Stimulated activated CD8-positive, alpha-beta memory T cell treated with anti-CD3 and anti-CD28 coated beads, Interleukin-12 subunit alpha, Interleukin-12 subunit beta, amount 100 ng/mL, for 24 hours (primary cell): ENCODE results near the gene HYLS1.
"Not testable (repeated sequence)": the region's sequence is repeated elsewhere in the genome, so short reads cannot be mapped to it uniquely, and the experiment has no call there.

Source experiments
- DNase-seq: peaks from one replicate; pipeline ENCODE4 v3.0.0-alpha.2; 2020; ENCODE audit errors: extremely low read depth

HYLS1 gene, protein sequence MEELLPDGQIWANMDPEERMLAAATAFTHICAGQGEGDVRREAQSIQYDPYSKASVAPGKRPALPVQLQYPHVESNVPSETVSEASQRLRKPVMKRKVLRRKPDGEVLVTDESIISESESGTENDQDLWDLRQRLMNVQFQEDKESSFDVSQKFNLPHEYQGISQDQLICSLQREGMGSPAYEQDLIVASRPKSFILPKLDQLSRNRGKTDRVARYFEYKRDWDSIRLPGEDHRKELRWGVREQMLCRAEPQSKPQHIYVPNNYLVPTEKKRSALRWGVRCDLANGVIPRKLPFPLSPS

GRCh38 chr11:125887373-125888324 is at the start of gene HYLS1:
Gene HYLS1, plus strand, starts transcription at chr11:125887668. Its CDS starts 11,701 bp downstream, at chr11:125899369.
- peak; percentile 87 for DNase-seq

- no peak for DNase-seq
Observed at GRCh38 chr11:125842321-125842948, 45.0 kb upstream of the HYLS1 start.

- DNase-seq, result no peak
Observed at GRCh38 chr11:125846188-125846587, 41.3 kb upstream of the HYLS1 start.

DNA sequence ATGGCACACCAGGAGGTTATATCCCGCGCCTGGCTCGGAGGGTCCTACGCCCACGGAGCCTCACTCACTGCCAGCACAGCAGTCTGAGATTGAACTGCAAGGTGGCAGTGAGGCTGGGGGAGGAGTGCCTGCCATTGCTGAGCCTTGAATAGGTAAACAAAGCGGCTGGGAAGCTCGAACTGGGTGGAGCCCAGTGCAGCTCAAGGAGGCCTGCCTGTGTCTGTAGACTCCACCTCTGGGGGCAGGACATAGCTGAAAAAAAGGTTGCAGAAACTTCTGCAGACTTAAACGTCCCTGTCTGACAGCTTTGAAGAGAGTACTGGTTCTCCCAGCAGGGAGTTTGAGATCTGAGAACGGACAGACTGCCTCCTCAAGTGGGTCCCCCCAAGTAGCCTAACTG is 29.8 kb upstream of the HYLS1 start:
- not testable (repeated sequence) for DNase-seq

GRCh38 chr11:125862786-125863185 is 24.7 kb upstream of the HYLS1 start:
- DNase-seq, result not testable (repeated sequence)

DNA sequence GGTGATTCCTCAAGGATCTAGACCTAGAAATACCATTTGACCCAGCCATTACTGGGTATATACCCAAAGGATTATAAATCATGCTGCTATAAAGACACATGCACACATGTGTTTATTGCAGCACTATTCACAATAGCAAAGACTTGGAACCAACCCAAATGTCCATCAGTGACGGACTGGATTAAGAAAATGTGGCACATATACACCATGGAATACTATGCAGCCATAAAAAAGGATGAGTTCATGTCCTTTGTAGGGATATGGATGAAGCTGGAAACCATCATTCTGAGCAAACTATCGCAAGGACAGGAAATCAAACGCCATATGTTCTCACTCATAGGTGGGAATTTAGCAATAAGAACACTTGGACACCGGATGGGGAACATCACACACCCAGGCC is 22.1 kb upstream of the HYLS1 start:
- not testable (repeated sequence) for DNase-seq

DNA sequence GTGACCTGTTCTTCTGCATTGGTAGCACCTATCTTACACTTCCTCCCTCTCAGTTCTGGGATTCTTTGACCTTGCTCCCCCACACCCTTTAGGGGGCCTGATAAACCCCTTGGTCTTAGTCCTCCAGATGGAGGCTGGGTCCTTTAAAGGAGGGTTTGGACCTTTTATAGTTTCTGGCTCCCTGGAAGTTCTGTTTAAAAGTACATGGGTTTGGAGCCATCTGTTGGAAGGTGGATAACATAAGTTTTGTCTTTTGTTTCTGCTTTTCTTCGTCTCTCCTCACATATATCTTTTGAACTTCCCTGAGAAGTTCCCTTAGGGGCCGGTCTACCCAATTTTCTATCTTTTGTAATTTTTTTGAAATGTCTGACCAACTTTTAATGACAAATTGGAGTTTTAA is 17.9 kb upstream of the HYLS1 start:
- DNase-seq, result no peak

DNA sequence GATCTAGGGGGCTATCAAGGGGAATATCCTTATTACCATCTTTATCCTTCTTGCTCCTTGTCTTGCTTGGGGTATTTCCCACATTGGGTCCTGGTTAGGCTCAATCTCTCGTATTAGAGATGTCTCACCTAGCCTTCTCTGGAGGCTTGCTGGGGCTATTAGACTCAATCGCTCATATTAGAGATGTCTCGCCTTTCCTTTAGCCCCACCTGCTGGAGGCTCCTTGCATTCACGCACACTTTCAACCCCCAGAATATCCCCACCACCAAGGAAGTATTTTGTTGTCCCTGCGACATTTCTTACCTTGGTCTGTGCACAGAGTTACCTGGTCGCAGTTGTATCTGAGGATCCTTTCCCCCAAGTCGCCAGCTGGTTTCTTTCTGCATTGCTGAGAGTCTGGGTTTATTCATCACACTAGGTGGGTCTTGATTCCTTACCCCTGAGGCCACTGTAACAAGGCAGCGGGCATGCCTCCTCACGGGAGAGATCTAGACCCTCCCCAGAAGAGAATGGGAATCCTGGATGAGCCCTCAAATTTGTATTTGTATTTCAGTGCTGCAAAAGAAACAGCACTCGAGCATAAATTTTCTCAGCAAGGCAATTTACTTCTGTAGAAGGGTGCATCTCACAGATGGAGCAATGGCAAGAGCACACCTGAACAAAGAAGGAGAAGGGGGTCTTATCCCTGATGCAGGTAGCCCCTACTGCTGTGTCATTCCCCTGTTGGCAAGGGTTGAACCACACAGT is 15.9 kb upstream of the HYLS1 start:
- no peak for DNase-seq

DNA sequence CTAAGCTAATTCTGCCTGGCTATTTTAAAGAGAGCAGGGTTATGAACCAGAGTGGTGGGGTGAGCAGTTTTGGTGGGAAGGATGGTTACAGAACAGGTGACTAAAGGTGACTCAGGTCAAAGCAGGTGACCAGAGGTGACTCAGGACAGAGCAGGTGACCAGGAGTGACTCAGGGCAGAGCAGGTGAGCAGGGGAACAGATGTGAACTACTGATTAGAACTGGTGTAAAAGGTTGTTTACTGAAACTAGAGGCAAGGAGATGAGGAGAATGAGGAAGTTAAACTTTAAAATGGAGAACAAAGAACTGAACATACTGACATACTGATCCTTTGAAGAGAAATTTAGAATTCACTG is 15.4 kb upstream of the HYLS1 start:
- no peak for DNase-seq

- no peak for DNase-seq
Observed at GRCh38 chr11:125873881-125874555, 13.4 kb upstream of the HYLS1 start.

- no peak for DNase-seq
Observed at GRCh38 chr11:125874556-125875124, 12.8 kb upstream of the HYLS1 start.

GRCh38 chr11:125881291-125881690 is 6.2 kb upstream of the HYLS1 start:
- DNase-seq, result no peak

- DNase-seq, result no peak
Observed at GRCh38 chr11:125883375-125883774, 4.1 kb upstream of the HYLS1 start.

- DNase-seq, result no peak
Observed at GRCh38 chr11:125886997-125887372, 483 bp upstream of the HYLS1 start.

DNA sequence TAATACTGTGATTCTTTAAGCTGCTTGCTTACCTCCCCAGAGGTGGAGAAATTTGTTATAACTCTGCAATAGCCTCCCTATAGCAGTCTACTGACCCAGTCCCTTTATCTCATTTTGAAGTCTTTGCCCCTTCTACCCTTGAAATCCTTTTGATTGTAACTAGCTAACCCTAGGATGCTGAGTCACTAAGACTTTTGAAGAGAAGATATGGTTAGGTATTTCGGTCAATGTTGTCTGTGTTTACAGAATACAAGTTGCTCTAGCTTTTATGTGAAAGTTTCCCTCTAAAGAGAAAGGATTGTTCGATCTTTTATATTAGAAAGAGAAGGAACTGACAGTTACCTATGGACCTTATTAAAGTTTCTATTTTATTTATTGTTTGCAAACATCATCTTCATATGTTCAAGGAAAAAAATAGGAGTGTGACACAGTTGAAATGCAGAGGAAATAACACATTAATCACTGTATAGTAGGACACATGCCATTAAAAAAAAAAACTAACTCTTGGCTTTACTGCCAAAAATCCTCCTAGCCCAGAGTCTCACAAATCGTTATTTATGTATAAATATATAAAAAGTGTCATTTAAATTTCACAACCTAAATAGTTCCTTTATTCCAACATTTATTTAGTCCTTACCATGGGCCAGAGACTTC is 3.1 kb downstream of the HYLS1 start:
- DNase-seq, result no peak

- no peak for DNase-seq
Observed at GRCh38 chr11:125892071-125892470, 4.6 kb downstream of the HYLS1 start.

DNA sequence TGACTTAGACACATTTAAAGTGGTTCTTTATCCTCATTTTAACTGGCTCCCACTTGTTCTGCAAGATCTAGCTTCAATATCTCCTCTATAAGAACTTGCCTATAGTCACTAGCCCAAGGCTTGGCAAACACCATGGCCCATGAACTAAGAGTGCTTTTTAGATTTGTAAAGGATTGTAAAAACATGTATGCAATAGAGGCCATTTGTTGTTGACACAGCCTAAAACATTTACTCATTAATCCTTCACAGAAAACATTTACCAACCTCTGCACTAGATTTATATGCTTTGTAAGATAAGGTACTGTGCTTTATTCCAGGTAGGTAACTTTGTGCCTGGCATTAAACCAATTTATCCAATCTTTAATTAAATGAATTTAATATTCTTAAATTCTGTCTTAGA is 5.5 kb downstream of the HYLS1 start:
- no peak for DNase-seq

GRCh38 chr11:125901872-125902271 is 14.4 kb downstream of the HYLS1 start:
- DNase-seq, result no peak

GRCh38 chr11:125902277-125902926 is 14.9 kb downstream of the HYLS1 start:
- no peak for DNase-seq
